ENCODE measurements around the gene SLC37A3.
"Not testable (repeated sequence)": the region's sequence is repeated elsewhere in the genome, so short reads cannot be mapped to it uniquely, and the experiment has no call there.

The SLC37A3 gene

DNA sequence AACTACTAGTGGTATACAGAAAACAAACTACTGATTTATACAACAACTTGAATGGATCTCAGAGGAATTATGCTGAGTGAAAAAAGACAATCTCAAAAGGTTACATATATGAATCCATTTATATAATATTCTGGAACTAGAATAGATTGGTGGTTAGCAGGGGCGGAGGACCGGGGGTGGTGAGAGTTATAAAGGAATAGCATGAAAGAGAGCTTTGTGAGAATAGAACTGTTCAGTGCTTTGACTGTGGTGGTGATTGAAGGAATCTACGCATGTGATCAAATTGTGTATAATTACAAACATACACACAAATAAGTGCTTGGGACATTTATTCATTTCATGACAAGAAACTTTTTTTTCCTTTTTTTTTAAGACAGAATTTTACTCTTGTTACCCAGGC lies 25.2 kb upstream of the SLC37A3 start:
- no peaks in the 10 kb centered on the region for H4K20me1 ChIP-seq
- H3K9ac ChIP-seq = no peak overlapping the region
- H3K27ac ChIP-seq = no peak overlapping the region
- H3K4me3 ChIP-seq = no peak overlapping the region
- no peak overlapping the region for H3K4me2 ChIP-seq
- H3K4me1 ChIP-seq = no peaks in the 10 kb centered on the region
- H3K36me3 ChIP-seq = no peaks in the 10 kb centered on the region
- TF ChIP-seq Cebpa-rat (IDR thresholded peaks at IDR 0.05) = no peak
- H3K9me3 ChIP-seq = no peaks in the 10 kb centered on the region
- no peaks in the 10 kb centered on the region for H3K27me3 ChIP-seq

DNA sequence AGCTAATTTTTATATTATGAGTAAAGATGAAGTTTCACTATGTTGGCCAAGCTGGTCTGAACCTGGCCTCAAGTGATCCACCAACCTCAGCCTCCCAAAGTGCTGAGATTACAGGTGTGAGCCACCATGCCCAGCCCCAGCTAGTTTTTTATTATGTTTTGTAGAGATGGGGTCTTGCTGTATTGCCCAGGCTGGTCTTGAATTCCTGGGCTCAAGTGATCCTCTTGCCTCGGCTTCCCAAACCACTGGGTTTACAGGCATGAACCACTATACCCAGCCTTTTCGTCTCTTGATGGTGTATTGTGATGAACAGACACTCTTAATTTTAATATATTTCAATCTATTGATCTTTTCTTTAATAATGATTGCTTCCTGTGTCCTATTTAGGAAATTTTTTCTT lies 23.2 kb upstream of the SLC37A3 start:
- H3K4me1 ChIP-seq = peaks cover 11% of the 10 kb centered on the region
- TF ChIP-seq Cebpa-rat (IDR thresholded peaks at IDR 0.05) = no peak
- no peak overlapping the region for H3K4me2 ChIP-seq
- H4K20me1 ChIP-seq = no peaks in the 10 kb centered on the region
- H3K27ac ChIP-seq = no peak overlapping the region
- H3K9me3 ChIP-seq = no peaks in the 10 kb centered on the region
- no peaks in the 10 kb centered on the region for H3K27me3 ChIP-seq
- H3K9ac ChIP-seq = no peak overlapping the region
- no peaks in the 10 kb centered on the region for H3K36me3 ChIP-seq
- H3K4me3 ChIP-seq = no peak overlapping the region

DNA sequence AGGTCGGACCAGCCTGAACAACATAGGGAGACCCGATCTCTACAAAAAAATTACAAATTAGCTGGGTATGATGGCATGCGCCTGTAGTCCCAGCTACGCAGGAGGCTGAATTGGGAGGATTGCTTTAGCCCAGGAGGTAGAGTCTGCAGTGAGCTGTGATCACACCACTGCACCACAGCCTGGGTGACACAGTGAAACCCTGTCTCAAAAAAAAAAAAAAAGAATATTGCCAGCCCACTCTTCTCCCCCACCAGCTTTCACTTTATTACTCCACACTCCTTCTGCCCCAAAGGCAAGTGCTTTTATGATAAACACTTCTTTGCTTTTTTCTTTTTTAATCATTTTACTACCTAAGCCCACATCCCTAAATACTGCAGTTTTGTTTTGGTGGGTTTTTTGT lies 20.3 kb upstream of the SLC37A3 start:
- H4K20me1 ChIP-seq = no peaks in the 10 kb centered on the region
- TF ChIP-seq Cebpa-rat (IDR thresholded peaks at IDR 0.05) = no peak
- H3K27me3 ChIP-seq = no peaks in the 10 kb centered on the region
- no peak overlapping the region for H3K4me3 ChIP-seq
- no peak overlapping the region for H3K27ac ChIP-seq
- H3K9me3 ChIP-seq = no peaks in the 10 kb centered on the region
- no peak overlapping the region for H3K4me2 ChIP-seq
- no peaks in the 10 kb centered on the region for H3K36me3 ChIP-seq
- H3K9ac ChIP-seq = no peak overlapping the region
- peaks cover 11% of the 10 kb centered on the region for H3K4me1 ChIP-seq

DNA sequence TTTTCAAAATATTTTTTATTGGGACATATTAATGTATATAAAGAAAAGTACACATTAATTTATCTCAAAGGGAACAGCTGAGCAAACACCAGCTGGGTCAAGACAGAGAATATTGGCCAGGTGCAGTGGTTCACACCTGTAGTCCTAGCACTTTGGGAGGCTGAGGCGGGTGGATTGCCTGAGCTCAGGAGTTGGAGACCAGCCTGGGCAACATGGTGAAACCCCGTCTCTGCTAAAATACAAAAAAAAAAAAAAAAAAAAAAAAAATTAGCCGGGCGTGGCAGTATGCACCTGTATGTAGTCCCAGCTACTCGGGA lies 19.8 kb upstream of the SLC37A3 start:
- not testable (repeated sequence) for H3K27me3 ChIP-seq, H3K36me3 ChIP-seq

DNA sequence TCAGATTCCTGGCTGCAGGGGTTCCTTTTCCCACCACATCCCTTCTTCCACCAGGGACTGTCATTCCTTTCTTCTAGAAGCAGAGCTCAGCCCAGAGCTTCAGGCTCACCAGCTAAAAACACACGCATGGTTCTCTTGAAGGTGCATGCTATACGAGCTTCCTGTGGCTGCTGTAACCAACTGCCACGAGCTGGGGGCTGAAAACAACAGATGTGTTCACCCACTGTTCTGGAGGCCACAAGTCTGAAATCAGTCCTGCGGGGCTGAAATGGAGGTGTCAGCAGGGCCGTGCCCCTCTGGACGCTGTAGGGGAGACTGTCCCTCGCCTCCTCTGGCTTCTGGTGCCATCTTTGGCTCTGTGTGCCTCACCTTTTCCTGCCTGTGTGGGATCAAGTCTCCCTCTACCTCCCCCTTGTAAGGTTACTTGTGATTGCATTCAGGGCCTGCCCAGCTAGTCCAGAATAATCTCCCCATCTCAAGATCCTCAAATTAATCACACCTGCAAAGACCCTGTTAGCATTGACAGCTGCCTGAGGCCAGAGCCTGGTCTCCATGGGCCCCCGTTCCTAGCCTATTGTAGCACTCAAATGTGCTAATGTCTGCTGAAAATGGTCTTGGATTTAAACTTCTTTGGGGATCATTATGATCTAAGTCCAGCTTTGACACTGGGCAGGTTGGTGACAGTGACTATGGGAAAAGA lies 19.3 kb upstream of the SLC37A3 start:
- Histone ChIP-seq H3K9me3 (no peaks in the 10 kb centered on the region; the same call in 1 of the 2 replicates), H3K27ac (no peak overlapping the region), H3K4me2 (peak overlapping the region; percentile 23), H3K9ac (no peak overlapping the region), H3K4me3 (no peak overlapping the region), H3K4me1 (peaks cover 11% of the 10 kb centered on the region), H3K36me3 (no peaks in the 10 kb centered on the region), H3K27me3 (no peaks in the 10 kb centered on the region), H4K20me1 (no peaks in the 10 kb centered on the region)
- no peak for TF ChIP-seq Cebpa-rat (IDR thresholded peaks at IDR 0.05)

More for the DNA sequence above, 19.8 kb upstream of the SLC37A3 start:
- H3K27ac ChIP-seq, H3K4me3 ChIP-seq, H3K9me3 ChIP-seq, H4K20me1 ChIP-seq, H3K4me2 ChIP-seq, H3K9ac ChIP-seq: not testable (repeated sequence)
- H3K4me1 ChIP-seq = peaks cover 11% of the 10 kb centered on the region

DNA sequence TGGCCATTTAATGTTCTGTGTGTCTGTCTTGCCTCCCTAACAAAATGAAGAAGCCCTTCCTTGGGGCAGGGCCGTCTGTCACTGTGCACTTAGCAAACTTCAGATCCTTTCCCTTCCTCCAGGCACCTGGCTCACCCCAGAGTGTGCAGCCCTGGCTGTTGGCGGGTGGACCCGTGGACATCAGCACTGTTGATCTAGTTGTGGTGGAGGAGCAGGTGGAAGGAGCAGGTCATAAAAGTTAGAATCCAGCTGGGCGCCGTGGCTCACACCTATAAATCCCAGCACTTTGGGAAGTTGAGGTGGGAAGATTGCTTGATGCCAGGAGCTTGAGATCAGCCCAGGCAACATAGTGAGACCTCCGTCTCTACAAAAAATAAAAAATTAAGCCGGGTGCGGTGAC lies 18.2 kb upstream of the SLC37A3 start:
- H3K27me3 ChIP-seq = no peaks in the 10 kb centered on the region

DNA sequence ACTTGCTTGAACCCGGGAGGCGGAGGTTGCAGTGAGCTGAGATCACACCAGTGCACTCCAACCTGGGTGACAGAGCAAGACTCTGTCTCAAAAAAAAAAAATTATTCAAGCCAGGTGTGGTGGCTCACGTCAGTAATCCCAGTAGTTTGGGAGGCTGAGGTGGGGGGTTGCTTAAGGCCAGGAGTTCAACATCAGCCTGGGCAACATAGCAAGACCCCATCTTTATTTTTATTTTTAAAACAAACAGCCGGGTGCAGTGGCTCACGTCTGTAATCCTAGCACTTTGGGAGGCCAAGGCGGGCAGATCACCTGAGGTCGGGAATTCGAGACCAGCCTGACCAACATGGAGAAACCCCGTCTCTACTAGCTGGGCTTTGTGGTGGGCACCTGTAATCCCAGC lies 17.5 kb upstream of the SLC37A3 start:
- H3K4me2 ChIP-seq, H3K9ac ChIP-seq, H4K20me1 ChIP-seq, H3K4me3 ChIP-seq, H3K27me3 ChIP-seq, H3K9me3 ChIP-seq, H3K36me3 ChIP-seq, H3K27ac ChIP-seq: not testable (repeated sequence)
- H3K4me1 ChIP-seq = peaks cover 11% of the 10 kb centered on the region

More for the DNA sequence above, 18.2 kb upstream of the SLC37A3 start:
- Histone ChIP-seq H4K20me1 (no peaks in the 10 kb centered on the region), H3K36me3 (no peaks in the 10 kb centered on the region), H3K9ac (no peak overlapping the region), H3K4me3 (no peak overlapping the region), H3K4me2 (no peak overlapping the region), H3K4me1 (peaks cover 11% of the 10 kb centered on the region), H3K9me3 (no peaks in the 10 kb centered on the region; the same call in 1 of the 2 replicates), H3K27ac (no peak overlapping the region)
- TF ChIP-seq Cebpa-rat (IDR thresholded peaks at IDR 0.05) = no peak

DNA sequence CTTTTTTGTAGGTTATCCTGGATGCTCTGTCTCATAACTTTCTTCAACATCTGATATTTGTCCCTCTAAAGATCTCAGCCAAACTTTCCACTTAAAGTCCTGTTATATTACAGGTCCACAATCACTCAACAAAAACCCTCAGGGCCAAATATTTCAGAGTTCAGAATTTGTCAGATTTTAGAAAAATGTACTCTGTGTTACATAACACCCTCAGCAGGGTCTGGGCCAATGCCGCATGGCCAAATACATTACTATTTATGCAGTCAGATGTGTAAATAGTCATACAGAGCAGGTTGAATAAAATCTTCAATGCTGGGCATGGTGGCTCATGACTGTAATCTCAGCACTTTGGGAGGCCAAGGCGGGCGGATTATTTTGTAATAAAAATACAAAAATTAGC lies 17.0 kb upstream of the SLC37A3 start:
- H3K9ac ChIP-seq = no peak overlapping the region
- H3K4me3 ChIP-seq = no peak overlapping the region
- H3K36me3 ChIP-seq = no peaks in the 10 kb centered on the region
- H3K9me3 ChIP-seq = no peaks in the 10 kb centered on the region; the same call in 1 of the 2 replicates
- TF ChIP-seq Cebpa-rat (IDR thresholded peaks at IDR 0.05) = no peak
- no peak overlapping the region for H3K27ac ChIP-seq
- peaks cover 11% of the 10 kb centered on the region for H3K4me1 ChIP-seq
- no peaks in the 10 kb centered on the region for H4K20me1 ChIP-seq
- H3K4me2 ChIP-seq = no peak overlapping the region
- no peaks in the 10 kb centered on the region for H3K27me3 ChIP-seq

DNA sequence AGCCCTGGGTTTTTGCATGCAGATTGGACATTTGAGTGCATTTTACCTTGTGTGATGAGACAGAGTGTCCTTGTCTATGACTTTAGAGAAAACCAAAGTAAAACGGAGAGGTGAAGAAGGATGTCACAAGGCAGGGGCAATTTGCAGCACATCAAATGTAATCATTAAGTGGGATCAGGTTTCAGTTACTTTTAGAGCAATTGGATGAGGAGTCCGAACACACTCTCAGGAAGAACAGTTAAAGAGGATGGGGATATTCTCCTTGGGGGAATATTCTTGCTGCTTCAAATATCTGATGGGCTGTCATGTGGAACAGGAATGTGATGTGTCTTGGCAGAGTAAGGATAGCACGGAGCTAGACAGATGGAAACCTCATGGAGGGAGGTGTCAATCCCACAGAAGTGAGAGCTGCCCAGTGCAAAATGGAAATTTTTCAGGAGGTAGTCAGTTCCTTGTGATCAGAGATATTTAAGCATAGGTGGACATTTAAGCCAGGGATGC lies 6.3 kb upstream of the SLC37A3 start:
- peak overlapping the region; percentile 73 for H3K4me2 ChIP-seq
- no peak overlapping the region for H3K27ac ChIP-seq
- no peak for TF ChIP-seq Cebpa-rat (IDR thresholded peaks at IDR 0.05)
- H3K36me3 ChIP-seq = no peaks in the 10 kb centered on the region
- no peaks in the 10 kb centered on the region for H3K27me3 ChIP-seq
- peaks cover 12% of the 10 kb centered on the region for H3K4me1 ChIP-seq
- H4K20me1 ChIP-seq = no peaks in the 10 kb centered on the region
- no peak overlapping the region for H3K4me3 ChIP-seq
- H3K9me3 ChIP-seq = no peaks in the 10 kb centered on the region
- H3K9ac ChIP-seq = no peak overlapping the region

DNA sequence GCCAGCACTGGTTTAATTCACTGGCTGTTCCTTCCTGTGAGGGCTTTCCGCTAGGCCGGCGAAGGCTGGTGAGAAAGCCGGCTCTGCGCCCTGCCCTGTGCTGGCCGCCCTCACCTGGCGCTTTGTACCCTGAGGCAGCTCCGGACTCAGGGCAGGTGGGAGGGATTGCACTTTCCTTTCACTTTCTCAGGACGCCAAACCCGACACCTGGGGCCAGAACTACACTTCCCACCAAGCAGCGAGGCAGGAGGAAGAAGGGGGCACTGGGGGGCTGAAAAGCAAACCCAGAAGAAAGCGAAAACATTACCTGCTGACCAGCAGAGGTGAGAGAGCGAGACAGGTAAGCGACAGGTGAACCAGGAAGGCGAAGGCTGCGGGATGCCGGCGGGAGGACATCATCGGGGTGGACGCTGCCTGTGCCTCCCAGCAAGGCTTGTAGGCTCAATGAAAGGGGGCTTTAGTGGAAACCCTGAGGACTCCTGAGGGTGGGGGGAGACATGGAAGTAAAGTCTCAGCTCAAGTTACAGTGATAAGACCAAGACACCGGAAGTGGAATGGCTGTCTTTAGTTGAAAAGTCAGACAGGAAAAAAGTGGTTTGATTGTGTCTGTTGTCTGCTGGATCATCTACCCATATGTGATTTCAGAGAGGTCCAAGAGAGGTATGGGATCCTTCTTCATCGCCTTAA lies 5.7 kb upstream of the SLC37A3 start, which contains the start of gene RAB19:
TSS of gene RAB19 (plus strand) at position 181 of the 687 bp plus-strand sequence. CDS start 3,589 bp downstream, outside the sequence.
- H3K27me3 ChIP-seq = no peaks in the 10 kb centered on the region
- no peaks in the 10 kb centered on the region for H3K36me3 ChIP-seq
- 0 out of 2 replicates have a peak within 1 kb of the TSS, but pooled peaks have one; percentile 26 for H3K4me3 ChIP-seq
- H4K20me1 ChIP-seq = no peaks in the 10 kb centered on the region
- H3K9me3 ChIP-seq = no peaks in the 10 kb centered on the region
- peaks cover 12% of the 10 kb centered on the region for H3K4me1 ChIP-seq
- no peak for TF ChIP-seq Cebpa-rat (IDR thresholded peaks at IDR 0.05)
- H3K4me2 ChIP-seq = peak within 1 kb of the TSS; percentile 73
- H3K27ac ChIP-seq = no peak within 1 kb of the TSS
- peak within 1 kb of the TSS; percentile 22; the same call in 1 of the 2 replicates for H3K9ac ChIP-seq
